SU-DHL-6 (cell line): ENCODE data around the gene PLXDC2.

Experiments
- H2AFZ ChIP-seq: fragments of 200-600 bp; sonication (generic); 2 replicates; pipeline ENCODE4 v1.6.1; 2014; ENCODE audit warnings: low read depth, mild to moderate bottlenecking, moderate library complexity, mixed read lengths, antibody characterized with exemption, low read length; ENCODE audit not compliant: severe bottlenecking
- H3F3A ChIP-seq: fragments of 200-600 bp; shearing (Covaris generic); 2 replicates; pipeline ENCODE4 v1.6.0; 2016; ENCODE audit warnings: antibody characterized with exemption, mild to moderate bottlenecking; ENCODE audit not compliant: insufficient read depth
- H3K27ac ChIP-seq: fragments of 200-600 bp; sonication (generic); 2 replicates; pipeline ENCODE4 v1.5.1; 2016; ENCODE audit warnings: low read depth, mild to moderate bottlenecking, low read length, moderate library complexity, mixed read lengths
- H3K27me3 ChIP-seq: fragments of 200-600 bp; sonication (generic), shearing (Covaris generic); 2 replicates; pipeline ENCODE4 v1.6.0; 2014; ENCODE audit warnings: mild to moderate bottlenecking, low read length
- H3K36me3 ChIP-seq: fragments of 200-600 bp; sonication (generic); 2 replicates; pipeline ENCODE4 v1.6.1; 2014; ENCODE audit warnings: mild to moderate bottlenecking, low read length, mixed read lengths
- H3K4me2 ChIP-seq: fragments of 300-600, 200-600 bp; shearing (Covaris generic), sonication (generic); 2 replicates; pipeline ENCODE4 v1.6.0; 2014; ENCODE audit warnings: low read length, low read depth, mild to moderate bottlenecking; ENCODE audit not compliant: poor library complexity, severe bottlenecking
- H3K4me3 ChIP-seq: fragments of 200-600 bp; sonication (generic); 2 replicates; pipeline ENCODE4 v1.5.1; 2014; ENCODE audit warnings: antibody characterized with exemption, low read length, mild to moderate bottlenecking, mixed read lengths; ENCODE audit not compliant: insufficient read depth, poor library complexity, severe bottlenecking
- H3K79me2 ChIP-seq: fragments of 200-600 bp; sonication (generic); 2 replicates; pipeline ENCODE4 v1.6.1; 2014; ENCODE audit warnings: mild to moderate bottlenecking, low read length, moderate library complexity; ENCODE audit not compliant: insufficient read depth
- H3K9ac ChIP-seq: fragments of 200-600 bp; sonication (generic); 2 replicates; pipeline ENCODE4 v1.7.0; 2014; ENCODE audit warnings: mild to moderate bottlenecking, low read length
- H3K9me2 ChIP-seq: fragments of 200-600 bp; sonication (generic); replicated peaks from 2 replicates; pipeline ENCODE4 v1.6.1; 2014; ENCODE audit warnings: low read length; ENCODE audit not compliant: insufficient read depth
- H3K9me3 ChIP-seq: fragments of 200-600 bp; sonication (generic); 2 replicates; pipeline ENCODE4 v1.6.1; 2014; ENCODE audit warnings: low read length, mixed read lengths; ENCODE audit not compliant: insufficient read depth
- H4K20me1 ChIP-seq: fragments of 200-600 bp; sonication (generic); 2 replicates; pipeline ENCODE4 v1.6.1; 2014; ENCODE audit warnings: low read depth, mild to moderate bottlenecking, antibody characterized with exemption, low read length, moderate library complexity, mixed read lengths
- CTCF ChIP-seq: fragments of 200-600 bp; sonication (generic); IDR thresholded peaks from one replicate; pipeline ENCODE4 v1.5.1; 2017; ENCODE audit warnings: antibody characterized with exemption, mild to moderate bottlenecking, low read length, moderate library complexity; ENCODE audit not compliant: insufficient read depth, poor library complexity, severe bottlenecking
- EZH2phosphoT487 ChIP-seq: fragments of 200-600 bp; sonication (generic), shearing (Covaris generic); conservative IDR thresholded peaks from 2 replicates; pipeline ENCODE4 v1.6.1; 2018; ENCODE audit warnings: mild to moderate bottlenecking, antibody characterized with exemption, low read length, moderate library complexity, mixed read lengths

Gene PLXDC2

GRCh38 chr10:20166096-20166675, 350.0 kb downstream of the PLXDC2 start:
- TF ChIP-seq EZH2phosphoT487 (no peak), CTCF (no peak)
- Histone ChIP-seq H3K27ac (no peak overlapping the region), H3K36me3 (no peaks in the 10 kb centered on the region), H4K20me1 (no peaks in the 10 kb centered on the region), H3K9ac (no peak overlapping the region), H3K9me3 (no peaks in the 10 kb centered on the region), H3F3A (no peaks in the 10 kb centered on the region), H3K4me3 (no peak overlapping the region), H2AFZ (no peak overlapping the region), H3K27me3 (no peaks in the 10 kb centered on the region), H3K4me2 (no peak overlapping the region), H3K9me2 (no peaks in the 10 kb centered on the region), H3K79me2 (no peaks in the 10 kb centered on the region)

GRCh38 chr10:20170661-20171060, 354.4 kb downstream of the PLXDC2 start:
- H3K9ac ChIP-seq = no peak overlapping the region
- no peaks in the 10 kb centered on the region for H3K9me2 ChIP-seq
- H3K36me3 ChIP-seq = no peaks in the 10 kb centered on the region
- H3F3A ChIP-seq = no peaks in the 10 kb centered on the region
- TF ChIP-seq CTCF = no peak
- no peak for TF ChIP-seq EZH2phosphoT487
- H2AFZ ChIP-seq = no peak overlapping the region
- H4K20me1 ChIP-seq = no peaks in the 10 kb centered on the region
- no peak overlapping the region for H3K4me3 ChIP-seq
- no peak overlapping the region for H3K4me2 ChIP-seq
- no peaks in the 10 kb centered on the region for H3K27me3 ChIP-seq
- no peaks in the 10 kb centered on the region for H3K79me2 ChIP-seq
- no peaks in the 10 kb centered on the region for H3K9me3 ChIP-seq
- no peak overlapping the region for H3K27ac ChIP-seq

- TF ChIP-seq EZH2phosphoT487 (no peak), CTCF (no peak)
- no peaks in the 10 kb centered on the region for H3K9me2 ChIP-seq
- H4K20me1 ChIP-seq = no peaks in the 10 kb centered on the region
- no peaks in the 10 kb centered on the region for H3K9me3 ChIP-seq
- H3F3A ChIP-seq = no peaks in the 10 kb centered on the region
- H3K27ac ChIP-seq = no peak overlapping the region
- H3K36me3 ChIP-seq = no peaks in the 10 kb centered on the region
- H3K4me2 ChIP-seq = no peak overlapping the region
- H3K79me2 ChIP-seq = no peaks in the 10 kb centered on the region
- no peak overlapping the region for H3K9ac ChIP-seq
- no peaks in the 10 kb centered on the region for H3K27me3 ChIP-seq
- H2AFZ ChIP-seq = no peak overlapping the region
- no peak overlapping the region for H3K4me3 ChIP-seq
These were observed 356.8 kb downstream of the PLXDC2 start for GRCh38 chr10:20173046-20173445.
